H9 (cell line): Measurements from ENCODE around the gene MYH11. TPM values are rescaled to one million over a fixed set of nuclear protein-coding genes. Genes with fewer than 3 reads are reported as not detected.

Source experiments
- DNase-seq: peaks from one replicate; pipeline ENCODE4 v3.0.0-alpha.2; 2017
- H2AFZ ChIP-seq: one replicate; pipeline ENCODE4 v1.6.1; 2013; ENCODE audit warnings: mild to moderate bottlenecking, low read length, control low read depth, moderate library complexity
- H2AK5ac ChIP-seq: 2 replicates; pipeline ENCODE4 v1.6.1; 2013; ENCODE audit warnings: low read length, control low read depth, mixed read lengths; ENCODE audit not compliant: insufficient read length
- H2BK120ac ChIP-seq: one replicate; pipeline ENCODE4 v1.6.1; 2013; ENCODE audit warnings: low read depth, mild to moderate bottlenecking, low read length, control low read depth, inconsistent platforms; ENCODE audit not compliant: poor library complexity, severe bottlenecking
- H2BK12ac ChIP-seq: 2 replicates; pipeline ENCODE4 v1.6.1; 2013; ENCODE audit warnings: low read length, control low read depth, mixed read lengths, low read depth; ENCODE audit not compliant: insufficient read length
- H2BK15ac ChIP-seq: 2 replicates; pipeline ENCODE4 v1.6.1; 2013; ENCODE audit warnings: low read depth, low read length, control low read depth
- H2BK20ac ChIP-seq: one replicate; pipeline ENCODE4 v1.6.1; 2013; ENCODE audit warnings: low read depth, mild to moderate bottlenecking, low read length, control low read depth, inconsistent platforms; ENCODE audit not compliant: poor library complexity, severe bottlenecking
- H2BK5ac ChIP-seq: 2 replicates; pipeline ENCODE4 v1.6.1; 2013; ENCODE audit warnings: low read length, control low read depth, mixed read lengths; ENCODE audit not compliant: insufficient read length
- H3K14ac ChIP-seq: 2 replicates; pipeline ENCODE4 v1.6.1; 2013; ENCODE audit warnings: low read length, control low read depth; ENCODE audit not compliant: insufficient read depth
- H3K18ac ChIP-seq: 2 replicates; pipeline ENCODE4 v1.6.1; 2013; ENCODE audit warnings: low read depth, mild to moderate bottlenecking, mixed read lengths, low read length, control low read depth; ENCODE audit not compliant: insufficient read length
- H3K23ac ChIP-seq: 2 replicates; pipeline ENCODE4 v1.6.1; 2013; ENCODE audit warnings: low read length, control low read depth, mixed read lengths, low read depth; ENCODE audit not compliant: insufficient read length
- H3K23me2 ChIP-seq: 2 replicates; pipeline ENCODE4 v1.6.1; 2013; ENCODE audit warnings: low read depth, mild to moderate bottlenecking, mixed read lengths, low read length, control low read depth; ENCODE audit not compliant: insufficient read length, poor library complexity, severe bottlenecking
- H3K27ac ChIP-seq: 2 replicates; pipeline ENCODE4 v1.5.1; 2013; ENCODE audit warnings: low read length, control low read depth, mixed read lengths, low read depth; ENCODE audit not compliant: insufficient read length
- H3K27me3 ChIP-seq: 2 replicates; pipeline ENCODE4 v1.6.1; 2013; ENCODE audit warnings: low read length, control low read depth, inconsistent platforms; ENCODE audit not compliant: insufficient read depth
- H3K4ac ChIP-seq: 2 replicates; pipeline ENCODE4 v1.6.1; 2013; ENCODE audit warnings: low read depth, mild to moderate bottlenecking, control low read depth, inconsistent platforms, low read length, moderate library complexity
- H3K4me1 ChIP-seq: 2 replicates; pipeline ENCODE4 v1.6.1; 2013; ENCODE audit warnings: low read length, control low read depth, inconsistent platforms; ENCODE audit not compliant: insufficient read depth
- H3K4me2 ChIP-seq: 2 replicates; pipeline ENCODE4 v1.6.1; 2013; ENCODE audit warnings: low read length, control low read depth, mixed read lengths; ENCODE audit not compliant: insufficient read length, insufficient read depth
- H3K56ac ChIP-seq: 2 replicates; pipeline ENCODE4 v1.6.1; 2013; ENCODE audit warnings: low read depth, mild to moderate bottlenecking, mixed read lengths, low read length, control low read depth; ENCODE audit not compliant: insufficient read length
- H3K79me1 ChIP-seq: 2 replicates; pipeline ENCODE4 v1.6.1; 2013; ENCODE audit warnings: low read depth, mild to moderate bottlenecking, moderate library complexity, low read length, control low read depth, inconsistent platforms; ENCODE audit not compliant: insufficient read depth, poor library complexity, severe bottlenecking
- H3K79me2 ChIP-seq: 2 replicates; pipeline ENCODE4 v1.6.1; 2013; ENCODE audit warnings: low read length, control low read depth, inconsistent platforms; ENCODE audit not compliant: insufficient read depth
- H3K9ac ChIP-seq: 2 replicates; pipeline ENCODE4 v1.6.1; 2013; ENCODE audit warnings: low read length, control low read depth, mixed read lengths; ENCODE audit not compliant: insufficient read length; ENCODE audit errors: extremely low read depth
- H3K9me3 ChIP-seq: one replicate; pipeline ENCODE4 v1.6.1; 2013; ENCODE audit warnings: low read depth, low read length, inconsistent platforms; ENCODE audit not compliant: control insufficient read depth
- H3T11ph ChIP-seq: one replicate; pipeline ENCODE4 v1.6.1; 2013; ENCODE audit warnings: mild to moderate bottlenecking, low read length, control low read depth, inconsistent platforms
- H4K20me1 ChIP-seq: one replicate; pipeline ENCODE4 v1.6.1; 2013; ENCODE audit not compliant: control insufficient read depth, insufficient read length, insufficient read depth
- H4K5ac ChIP-seq: 2 replicates; pipeline ENCODE4 v1.6.1; 2013; ENCODE audit warnings: low read depth, mild to moderate bottlenecking, mixed read lengths, low read length, control low read depth; ENCODE audit not compliant: insufficient read length
- H4K8ac ChIP-seq: replicated peaks from 2 replicates; pipeline ENCODE4 v1.6.1; 2013; ENCODE audit warnings: low read length, control low read depth, mixed read lengths, low read depth; ENCODE audit not compliant: insufficient read length
- H4K91ac ChIP-seq: 2 replicates; pipeline ENCODE4 v1.6.1; 2013; ENCODE audit warnings: low read depth, mild to moderate bottlenecking, moderate library complexity, mixed read lengths, low read length, control low read depth; ENCODE audit not compliant: insufficient read length
- H3K27ac Mint-ChIP-seq, 3 experiments: 2 replicates in 2 of 3; 3 replicates in 1 of 3; pipeline ENCODE4 v1.8.0; 2020 to 2021; ENCODE audit warnings: mixed read lengths in 3 of 3, mild to moderate bottlenecking in 1 of 3, moderate library complexity in 1 of 3
- H3K27me3 Mint-ChIP-seq: 2 replicates; pipeline ENCODE4 v1.8.0; 2021; ENCODE audit warnings: low read depth, mild to moderate bottlenecking, moderate library complexity, mixed read lengths
- H3K36me3 Mint-ChIP-seq, 3 experiments: 2 replicates in 2 of 3; 3 replicates in 1 of 3; pipeline ENCODE4 v1.8.0; 2020 to 2021; ENCODE audit warnings: low read depth in 3 of 3, mixed read lengths in 3 of 3; ENCODE audit not compliant: insufficient read depth in 1 of 3
- H3K4me1 Mint-ChIP-seq, 2 experiments: 2 replicates each; pipeline ENCODE4 v1.8.0; 2020; ENCODE audit warnings: mixed read lengths in 2 of 2
- H3K4me3 Mint-ChIP-seq, 2 experiments: 2 replicates in 1 of 2; 3 replicates in 1 of 2; pipeline ENCODE4 v1.8.0; 2020 to 2021; ENCODE audit warnings: mild to moderate bottlenecking in 2 of 2, mixed read lengths in 2 of 2, moderate library complexity in 1 of 2
- H3K9me3 Mint-ChIP-seq, 2 experiments: 2 replicates in 1 of 2; 3 replicates in 1 of 2; pipeline ENCODE4 v1.8.0; 2020; ENCODE audit warnings: mild to moderate bottlenecking in 2 of 2, mixed read lengths in 2 of 2, moderate library complexity in 1 of 2
- CTCF ChIP-seq: fragments of 200-600 bp; sonication (generic); conservative IDR thresholded peaks from 3 replicates; pipeline ENCODE4 v1.8.0; 2021; ENCODE audit warnings: antibody characterized with exemption, mild to moderate bottlenecking
- WGBS: extraction: QIAGEN DNeasy Blood & Tissue Kit; methylation state at CpG from one replicate; pipeline ENCODE4 v1.1.7; 2013; ENCODE audit warnings: missing lambda C conversion rate, low lambda C conversion rate, mixed read lengths; ENCODE audit not compliant: insufficient read length; ENCODE audit errors: extremely low coverage; 5-methylcytosine and 5-hydroxymethylcytosine counted together
- total RNA-seq: library from RNA; stranded (reverse); gene quantifications from 2 replicates; pipeline ENCODE4 v1.2.1, GENCODE V29; 2021

Gene MYH11
- total RNA-seq, 1 experiment from 2014 or later: 0.42 TPM

- Histone ChIP-seq H3K23ac (no peak overlapping the region), H3K27me3 (no peaks in the 10 kb centered on the region), H3K14ac (no peak overlapping the region), H4K5ac (no peak overlapping the region), H2BK120ac (no peak overlapping the region), H2BK15ac (no peak overlapping the region), H3K4ac (no peak overlapping the region), H2AFZ (no peak overlapping the region), H3K23me2 (no peaks in the 10 kb centered on the region), H4K91ac (no peak overlapping the region), H3K9me3 (no peaks in the 10 kb centered on the region), H2AK5ac (no peak overlapping the region), H4K20me1 (no peaks in the 10 kb centered on the region), H2BK20ac (no peak overlapping the region), H3K79me1 (no peaks in the 10 kb centered on the region), H3K27ac (no peak overlapping the region), H3K9ac (no peak overlapping the region), H3K79me2 (no peaks in the 10 kb centered on the region), H4K8ac (no peak overlapping the region), H3T11ph (no peak overlapping the region), H3K56ac (no peak overlapping the region), H3K18ac (no peak overlapping the region), H2BK12ac (no peak overlapping the region), H3K4me2 (no peak overlapping the region), H3K4me1 (no peaks in the 10 kb centered on the region), H2BK5ac (no peak overlapping the region)
- no peaks in the 10 kb centered on the region for H3K27me3 Mint-ChIP-seq
- DNase-seq: peak; percentile 76
- H3K4me3 Mint-ChIP-seq: no peak overlapping the region
- H3K4me1 Mint-ChIP-seq: peaks cover 2 to 7% of the 10 kb centered on the region in 2 experiments; a peak in 3 of 4 replicates
- H3K27ac Mint-ChIP-seq: peak overlapping the region in 1 of 3 experiments; percentile 57; a peak in 1 of 7 replicates
- peak; percentile 92 for TF ChIP-seq CTCF
- H3K9me3 Mint-ChIP-seq: no peaks in the 10 kb centered on the region
- H3K36me3 Mint-ChIP-seq: peaks cover 8 to 24% (median 17%) of the 10 kb centered on the region in 3 experiments; a peak in 6 of 7 replicates
- WGBS: no CpG with 5 or more reads among the region's 8 CpGs
Measured at GRCh38 chr16:15704545-15704987, 152.3 kb downstream of the MYH11 start.
